Measurements from ENCODE around the gene TSPEAR.

- no peak for TF ChIP-seq CTCF (IDR thresholded peaks at IDR 0.05)
- no peak for TF ChIP-seq POLR2A (IDR thresholded peaks at IDR 0.05)
Observed at GRCh38 chr21:44532712-44533111, 178.7 kb downstream of the TSPEAR start.

All from right lobe of liver (tissue), 4 donors.